ENCODE measurements around the gene SHANK1.

SHANK1 gene

GRCh38 chr19:50725911-50726230, 6.3 kb upstream of the SHANK1 start:
- no peak for DNase-seq

- DNase-seq = no peak
These were observed 5.8 kb upstream of the SHANK1 start for GRCh38 chr19:50725218-50725910.

- DNase-seq = peak; percentile 91
These were observed 5.1 kb upstream of the SHANK1 start for GRCh38 chr19:50724522-50725217.

GRCh38 chr19:50723735-50724521, 4.3 kb upstream of the SHANK1 start:
- DNase-seq = no peak

- DNase-seq = no peak
These were observed 3.5 kb upstream of the SHANK1 start, which contains the start of gene CLEC11A for GRCh38 chr19:50723069-50723468. Gene CLEC11A, plus strand, starts transcription at chr19:50723364. Its CDS starts 162 bp downstream, at chr19:50723526.

- DNase-seq = no peak
These were observed 2.8 kb upstream of the SHANK1 start for GRCh38 chr19:50722201-50723013.

GRCh38 chr19:50721441-50722137, 2.0 kb upstream of the SHANK1 start:
- no peak for DNase-seq

- DNase-seq = no peak
These were observed 1.3 kb upstream of the SHANK1 start for GRCh38 chr19:50720921-50721381.

GRCh38 chr19:50720181-50720920, 749 bp upstream of the SHANK1 start:
- DNase-seq = no peak

- no peak for DNase-seq
These were observed 525 bp downstream of the SHANK1 start for GRCh38 chr19:50719119-50719435.

GRCh38 chr19:50718255-50719118, 1.1 kb downstream of the SHANK1 start:
- DNase-seq = no peak

- no peak for DNase-seq
These were observed 1.7 kb downstream of the SHANK1 start for GRCh38 chr19:50717891-50718254.

GRCh38 chr19:50717026-50717723, 2.4 kb downstream of the SHANK1 start:
- no peak for DNase-seq

- no peak for DNase-seq
These were observed 3.2 kb downstream of the SHANK1 start for GRCh38 chr19:50716178-50717025.

GRCh38 chr19:50713556-50714236, 5.9 kb downstream of the SHANK1 start:
- no peak for DNase-seq

GRCh38 chr19:50712833-50713232, 6.8 kb downstream of the SHANK1 start:
- DNase-seq = no peak

GRCh38 chr19:50711805-50712204, 7.8 kb downstream of the SHANK1 start:
- no peak for DNase-seq

- no peak for DNase-seq
These were observed 8.4 kb downstream of the SHANK1 start for GRCh38 chr19:50711196-50711595.

Measured in NCI-H1436 (cell line).